ENCODE results near the gene MESD.

The MESD gene

DNA sequence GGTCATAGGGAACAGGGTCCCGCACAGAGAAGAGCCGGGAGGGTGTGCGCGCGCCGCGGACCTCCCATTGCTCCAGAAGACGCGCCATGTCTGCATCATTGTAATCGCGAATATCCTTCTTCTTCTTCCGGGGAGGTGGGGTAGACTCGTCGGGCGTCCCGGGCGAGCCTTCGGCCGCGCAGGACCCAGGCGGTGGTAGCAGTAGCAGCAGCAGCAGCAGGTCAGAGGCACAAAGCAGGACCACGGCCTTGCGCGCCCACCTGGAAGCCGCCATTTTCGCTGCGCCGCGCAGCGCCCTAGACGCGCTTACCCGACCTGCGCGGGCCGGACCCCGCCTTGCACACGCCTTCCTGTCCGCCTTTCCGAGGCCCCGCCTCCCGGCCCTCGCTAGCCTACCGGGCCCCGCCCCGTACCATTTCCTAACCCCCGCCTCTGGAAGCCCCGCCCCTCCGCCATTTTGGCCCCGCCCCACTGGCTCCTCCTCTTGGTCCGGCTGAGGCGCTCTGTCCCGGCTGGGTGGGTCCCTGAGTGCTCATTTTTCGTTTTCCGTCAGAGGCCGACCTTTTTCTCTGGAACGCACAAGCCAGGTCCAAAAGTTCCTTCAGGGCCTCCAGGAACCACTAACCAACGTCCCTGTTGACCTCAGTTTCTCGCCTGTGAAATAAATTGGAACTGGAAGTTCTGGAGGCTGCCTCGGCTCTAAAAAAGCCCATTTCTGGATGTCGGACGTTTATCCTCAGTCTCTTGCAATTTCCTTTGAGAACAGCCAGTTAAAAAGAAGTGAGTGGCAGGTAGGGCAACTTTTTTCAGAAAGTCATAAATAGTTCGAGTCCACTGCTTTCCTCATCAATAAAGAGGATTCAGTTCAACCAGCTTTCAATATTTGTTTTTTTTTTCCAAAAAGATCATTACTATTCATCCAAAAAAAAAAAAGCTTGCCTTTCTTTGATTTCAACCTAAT lies at the start of gene MESD:
TSS of gene MESD (minus strand) at position 302 of the 961 bp plus-strand sequence. CDS start at position 274, 28 bp downstream.
- Mint-ChIP-seq H3K36me3 (peaks cover 4% of the 10 kb centered on the region), H3K27ac (peak within 1 kb of the TSS; percentile 94), H3K4me3 (peak within 1 kb of the TSS; percentile 90), H3K4me1 (peaks cover 52% of the 10 kb centered on the region), H3K27me3 (no peaks in the 10 kb centered on the region), H3K9me3 (no peaks in the 10 kb centered on the region)

DNA sequence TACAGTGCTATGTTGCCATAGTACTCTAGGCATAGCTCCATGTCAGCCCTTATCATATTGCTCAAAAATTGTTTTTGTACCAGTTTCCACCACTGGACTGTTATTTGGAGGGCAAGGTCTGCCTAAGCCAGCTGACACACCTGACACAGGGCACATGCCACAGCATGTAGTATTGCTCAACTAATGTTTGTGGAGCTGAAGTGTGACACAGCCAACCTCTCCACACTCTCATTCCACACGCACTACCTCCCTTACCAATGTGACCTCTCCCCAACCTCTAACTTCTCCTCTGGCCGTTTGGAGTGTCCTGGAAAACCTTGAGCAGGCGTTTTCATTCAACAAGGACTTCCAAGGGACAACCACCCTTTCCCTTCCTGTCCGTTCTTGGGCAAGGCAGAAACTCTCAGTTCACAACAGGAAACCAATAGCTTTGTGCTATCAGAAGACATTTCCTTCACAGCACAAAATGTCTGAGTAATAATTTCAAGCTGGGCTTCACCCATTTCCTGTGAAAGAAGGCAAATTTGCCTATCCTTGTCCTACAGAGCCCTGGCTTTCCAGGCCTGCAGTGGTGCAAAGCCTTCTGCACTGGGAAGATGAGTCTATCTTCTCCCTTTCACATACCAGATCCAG lies 49.5 kb upstream of the MESD start:
- Mint-ChIP-seq H3K36me3 (no peaks in the 10 kb centered on the region), H3K27ac (peak overlapping the region; percentile 18), H3K27me3 (no peaks in the 10 kb centered on the region), H3K4me3 (no peak overlapping the region), H3K9me3 (no peaks in the 10 kb centered on the region), H3K4me1 (peaks cover 9% of the 10 kb centered on the region)

DNA sequence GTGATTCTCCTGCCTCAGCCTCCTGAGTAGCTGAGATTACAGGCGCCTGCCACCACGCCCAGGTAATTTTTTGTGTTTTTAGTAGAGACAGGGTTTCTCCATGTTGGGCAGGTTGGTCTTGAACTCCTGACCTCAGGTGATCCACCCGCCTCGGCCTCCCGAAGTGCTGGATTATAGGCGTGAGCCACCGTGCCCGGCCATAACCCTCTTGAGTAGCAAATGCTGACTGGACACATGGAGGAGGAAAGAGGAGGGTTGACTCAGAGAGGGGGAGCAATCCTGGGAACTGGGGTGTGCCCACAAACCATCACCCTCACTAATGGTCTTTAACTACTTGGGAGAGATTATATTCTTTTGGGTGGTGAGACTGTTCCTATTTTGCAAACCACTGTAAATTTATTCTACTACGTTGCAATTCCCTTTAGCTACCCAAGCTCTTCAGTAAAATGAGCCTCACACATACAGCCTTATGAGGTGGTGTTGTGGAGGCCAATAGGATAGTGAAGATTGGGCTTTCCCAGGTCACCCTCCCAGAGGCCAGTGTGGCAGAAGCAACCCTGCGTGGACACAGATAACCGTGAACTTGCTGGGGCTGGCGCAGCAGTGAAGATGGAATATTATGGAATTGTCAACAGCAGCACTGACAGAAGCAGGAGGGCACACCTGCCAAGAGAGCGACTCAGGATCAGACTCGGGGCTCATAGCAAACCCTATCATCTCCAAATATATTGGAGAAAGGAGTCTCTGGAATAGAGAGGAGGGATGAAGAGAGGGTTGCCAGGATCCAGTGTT lies 48.5 kb upstream of the MESD start:
- H3K4me3 Mint-ChIP-seq: no peak overlapping the region
- H3K4me1 Mint-ChIP-seq: peaks cover 9% of the 10 kb centered on the region
- no peaks in the 10 kb centered on the region for H3K36me3 Mint-ChIP-seq
- H3K27me3 Mint-ChIP-seq: no peaks in the 10 kb centered on the region
- no peak overlapping the region for H3K27ac Mint-ChIP-seq
- no peaks in the 10 kb centered on the region for H3K9me3 Mint-ChIP-seq

DNA sequence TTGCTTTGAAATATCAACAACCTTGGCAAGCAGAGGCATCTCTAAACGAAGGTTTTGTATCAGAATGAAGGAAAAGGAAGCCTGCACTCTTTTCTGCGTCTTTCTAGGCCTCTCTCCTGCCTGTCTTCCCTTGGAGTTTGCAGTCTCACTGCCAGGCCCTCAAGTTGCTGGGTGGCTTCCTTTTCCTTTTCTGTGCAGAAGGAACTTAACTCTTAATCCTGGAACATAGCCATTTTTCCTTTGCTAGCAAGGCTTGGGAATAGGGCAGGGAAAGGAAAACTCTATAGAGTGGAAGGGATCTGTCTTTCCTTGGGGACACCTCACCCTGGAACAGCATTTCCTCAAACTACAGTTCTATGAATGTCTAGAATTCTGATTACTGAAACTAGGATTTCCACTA lies 43.9 kb upstream of the MESD start:
- Mint-ChIP-seq H3K4me3 (no peak overlapping the region), H3K27me3 (no peaks in the 10 kb centered on the region), H3K27ac (no peak overlapping the region), H3K4me1 (peaks cover 16% of the 10 kb centered on the region), H3K36me3 (peaks cover 2% of the 10 kb centered on the region), H3K9me3 (peaks cover 10% of the 10 kb centered on the region)

DNA sequence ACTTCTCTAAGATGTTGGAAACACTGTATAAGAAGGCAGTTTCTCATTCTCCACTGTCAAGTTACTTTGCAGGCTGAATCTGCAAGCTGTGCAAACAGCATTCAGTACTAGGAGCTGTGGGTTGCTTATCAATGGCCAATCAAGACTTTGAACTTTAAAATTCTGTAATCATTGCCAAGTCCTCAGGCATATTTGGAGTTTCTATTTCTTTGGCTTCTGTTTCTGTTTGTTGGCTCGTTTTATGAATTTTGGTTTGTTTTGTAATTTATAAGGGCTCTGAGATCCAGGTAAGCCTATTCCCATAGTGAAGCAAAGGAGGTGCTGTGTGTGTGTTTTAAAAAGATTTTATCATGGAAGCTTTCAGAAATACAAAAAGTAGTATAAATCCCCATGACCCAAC lies 43.2 kb upstream of the MESD start:
- H3K27me3 Mint-ChIP-seq: no peaks in the 10 kb centered on the region
- peaks cover 16% of the 10 kb centered on the region for H3K4me1 Mint-ChIP-seq
- H3K9me3 Mint-ChIP-seq: peaks cover 10% of the 10 kb centered on the region
- peaks cover 2% of the 10 kb centered on the region for H3K36me3 Mint-ChIP-seq
- no peak overlapping the region for H3K4me3 Mint-ChIP-seq
- H3K27ac Mint-ChIP-seq: no peak overlapping the region

- peaks cover 16% of the 10 kb centered on the region for H3K4me1 Mint-ChIP-seq
- no peak overlapping the region for H3K27ac Mint-ChIP-seq
- H3K9me3 Mint-ChIP-seq: peaks cover 10% of the 10 kb centered on the region
- no peak overlapping the region for H3K4me3 Mint-ChIP-seq
- peaks cover 2% of the 10 kb centered on the region for H3K36me3 Mint-ChIP-seq
- no peaks in the 10 kb centered on the region for H3K27me3 Mint-ChIP-seq
Measured at GRCh38 chr15:81032355-81032754, 42.7 kb upstream of the MESD start.

DNA sequence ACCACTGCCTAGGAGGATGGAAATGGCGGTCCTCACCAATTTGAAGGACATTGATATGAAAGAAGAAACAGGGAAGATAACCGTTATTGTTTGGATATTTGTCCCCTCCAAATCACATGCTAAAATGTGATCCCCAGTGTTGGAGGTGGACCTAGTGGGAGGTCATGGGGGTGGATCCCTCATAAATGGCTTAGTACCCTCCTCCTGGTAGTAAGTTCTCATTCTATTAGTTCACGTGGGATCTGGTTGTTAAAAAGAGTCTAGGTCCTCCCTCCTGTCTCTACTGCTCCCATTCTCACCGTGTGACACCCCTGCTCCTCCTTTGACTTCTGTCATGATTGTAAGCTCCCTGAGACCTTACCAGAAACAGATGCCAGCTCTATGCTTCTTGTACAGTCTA lies 41.6 kb upstream of the MESD start:
- Mint-ChIP-seq H3K9me3 (peaks cover 10% of the 10 kb centered on the region), H3K36me3 (peaks cover 2% of the 10 kb centered on the region), H3K4me3 (no peak overlapping the region), H3K27ac (no peak overlapping the region), H3K27me3 (no peaks in the 10 kb centered on the region), H3K4me1 (peaks cover 16% of the 10 kb centered on the region)

DNA sequence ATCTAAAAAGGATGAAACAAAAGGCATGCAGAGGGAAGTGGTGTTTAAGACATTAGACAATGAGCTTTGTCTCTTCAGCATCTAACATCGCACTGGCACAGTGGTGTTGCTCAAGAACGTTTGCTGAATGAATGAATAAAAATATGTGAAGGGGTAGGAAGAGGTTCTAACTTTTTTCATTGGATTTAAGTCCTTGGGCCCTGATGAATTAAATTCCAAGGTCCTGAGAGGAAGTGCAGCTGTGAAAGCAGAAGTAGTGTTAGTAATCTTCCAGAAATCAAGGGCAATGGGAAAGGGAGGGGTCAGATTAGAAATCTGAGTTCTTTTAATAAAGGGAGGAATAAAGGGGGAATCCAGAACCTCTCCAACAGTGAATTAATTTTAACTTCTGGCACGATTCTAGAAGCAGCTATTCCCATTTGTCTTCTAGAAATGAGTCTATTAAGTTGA lies 40.7 kb upstream of the MESD start:
- Mint-ChIP-seq H3K4me1 (peaks cover 16% of the 10 kb centered on the region), H3K36me3 (peaks cover 2% of the 10 kb centered on the region), H3K27me3 (no peaks in the 10 kb centered on the region), H3K9me3 (peaks cover 10% of the 10 kb centered on the region), H3K4me3 (no peak overlapping the region), H3K27ac (no peak overlapping the region)

DNA sequence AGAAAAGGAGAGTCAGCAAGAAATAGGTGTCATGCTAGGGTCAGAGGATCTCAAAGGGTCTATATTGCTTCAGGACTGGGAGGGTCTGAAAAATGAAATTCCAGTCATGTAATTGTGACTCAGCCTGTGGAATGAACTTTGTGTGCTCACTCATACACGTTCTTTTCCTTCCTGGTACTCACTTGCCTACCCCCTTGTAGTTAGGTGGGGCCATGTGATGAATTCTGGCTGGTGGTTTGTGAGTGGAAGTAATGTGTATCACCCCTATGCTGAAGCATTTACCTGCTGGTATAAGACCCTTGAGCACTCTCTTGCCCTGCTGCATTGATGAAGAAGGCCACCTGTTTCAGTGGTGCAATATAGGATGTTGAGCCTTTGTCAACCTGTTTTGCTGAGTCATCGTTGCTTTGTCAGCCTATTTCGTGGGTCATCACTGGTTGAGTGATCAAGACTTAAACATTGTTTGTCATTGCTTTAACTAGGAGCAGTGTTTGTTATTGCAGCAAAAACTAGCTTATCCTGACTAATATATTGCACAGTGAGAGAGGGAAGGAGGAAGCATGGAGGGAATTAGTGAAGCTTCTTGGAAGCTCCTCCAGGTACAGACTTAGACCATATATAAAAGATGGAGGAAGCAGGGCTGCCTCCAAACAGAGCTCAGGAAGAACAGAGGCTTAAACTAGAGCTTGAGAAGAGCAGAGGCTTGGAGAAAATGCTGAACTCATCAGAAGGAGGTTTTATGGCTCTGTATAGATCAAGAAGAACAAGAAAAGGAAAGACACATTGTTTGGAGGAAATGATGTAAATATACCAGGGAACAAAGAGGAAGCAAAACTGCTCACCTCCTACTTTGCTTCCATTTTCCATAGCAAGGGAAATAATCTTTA lies 40.0 kb upstream of the MESD start:
- Mint-ChIP-seq H3K4me1 (peaks cover 16% of the 10 kb centered on the region), H3K27ac (no peak overlapping the region), H3K4me3 (no peak overlapping the region), H3K27me3 (no peaks in the 10 kb centered on the region), H3K9me3 (peaks cover 10% of the 10 kb centered on the region), H3K36me3 (peaks cover 2% of the 10 kb centered on the region)

- H3K4me1 Mint-ChIP-seq: peaks cover 21% of the 10 kb centered on the region
- H3K9me3 Mint-ChIP-seq: peaks cover 10% of the 10 kb centered on the region
- no peak overlapping the region for H3K4me3 Mint-ChIP-seq
- H3K27ac Mint-ChIP-seq: no peak overlapping the region
- H3K27me3 Mint-ChIP-seq: no peaks in the 10 kb centered on the region
- H3K36me3 Mint-ChIP-seq: peaks cover 4% of the 10 kb centered on the region
Measured at GRCh38 chr15:81026836-81027599, 37.4 kb upstream of the MESD start.

GRCh38 chr15:81025721-81026370 lies 36.2 kb upstream of the MESD start:
- no peaks in the 10 kb centered on the region for H3K27me3 Mint-ChIP-seq
- H3K36me3 Mint-ChIP-seq: peaks cover 4% of the 10 kb centered on the region
- no peak overlapping the region for H3K27ac Mint-ChIP-seq
- H3K4me3 Mint-ChIP-seq: no peak overlapping the region
- peaks cover 21% of the 10 kb centered on the region for H3K4me1 Mint-ChIP-seq
- H3K9me3 Mint-ChIP-seq: peaks cover 10% of the 10 kb centered on the region

DNA sequence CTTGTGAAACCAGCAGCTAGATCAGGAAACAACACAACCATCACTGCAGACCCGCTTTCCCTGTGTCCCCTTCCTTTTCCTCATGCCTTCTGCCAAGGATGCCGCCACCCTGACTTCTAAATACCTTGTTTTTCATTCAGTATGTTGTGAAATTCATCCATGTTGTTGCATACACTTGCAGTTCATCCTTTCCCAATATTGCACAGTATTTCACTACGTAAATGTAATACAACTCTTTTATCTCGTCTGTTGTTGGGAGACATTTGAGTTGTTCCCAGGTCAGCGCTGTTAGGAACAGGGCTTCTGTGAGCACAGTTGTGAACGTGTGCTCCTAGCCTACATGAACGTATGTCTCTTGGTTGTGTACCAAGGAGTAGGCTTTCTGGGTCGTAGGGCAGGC lies 35.3 kb upstream of the MESD start:
- Mint-ChIP-seq H3K9me3 (peaks cover 5% of the 10 kb centered on the region), H3K27me3 (no peaks in the 10 kb centered on the region), H3K27ac (no peak overlapping the region), H3K36me3 (peaks cover 3% of the 10 kb centered on the region), H3K4me1 (peaks cover 21% of the 10 kb centered on the region), H3K4me3 (no peak overlapping the region)

DNA sequence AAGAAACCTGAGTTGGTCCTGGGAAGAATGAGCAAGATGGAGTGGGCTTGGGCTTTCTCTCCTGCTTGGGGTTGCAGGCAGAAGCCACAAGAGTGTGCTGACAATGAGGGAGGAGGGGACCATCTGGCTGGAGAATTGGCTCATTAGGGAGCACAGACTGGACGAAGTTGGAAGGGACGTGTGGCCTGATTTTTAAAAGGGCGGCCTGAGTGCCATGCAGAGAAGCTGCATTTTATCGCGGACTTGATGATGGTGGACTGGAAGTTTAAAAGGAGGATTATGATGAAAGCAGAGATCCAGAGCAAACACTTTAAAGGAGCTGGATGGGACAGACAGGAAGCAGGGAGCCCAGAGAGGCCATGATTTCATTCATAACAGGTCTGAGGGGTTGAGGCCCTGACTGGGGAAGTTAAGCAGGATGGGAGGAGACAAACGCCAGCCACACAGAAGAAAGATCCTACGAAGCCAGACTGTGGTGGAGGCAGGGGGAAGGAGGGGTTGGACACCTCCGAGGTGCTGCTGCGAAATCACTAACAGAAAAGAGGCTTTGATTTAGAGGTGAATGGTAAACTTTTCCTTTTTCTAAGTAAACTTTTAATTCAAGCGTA lies 34.8 kb upstream of the MESD start:
- Mint-ChIP-seq H3K9me3 (no peaks in the 10 kb centered on the region), H3K27me3 (no peaks in the 10 kb centered on the region), H3K4me3 (peak overlapping the region; percentile 31), H3K27ac (peak overlapping the region; percentile 92), H3K36me3 (peaks cover 2% of the 10 kb centered on the region), H3K4me1 (peaks cover 17% of the 10 kb centered on the region)
